GM12878 (cell line): ENCODE data around the gene DDX19B. TPM values are rescaled to one million over a fixed set of nuclear protein-coding genes. Genes with fewer than 3 reads are reported as not detected.

ENCODE experiments used
- ATAC-seq: fragments of 200-7000 bp; cut with Tn5 transposase; 3 replicates; pipeline ENCODE4 v1.9.1; 2020; ENCODE audit warnings: mild to moderate bottlenecking, moderate library complexity
- BruUV-seq: library from RNA; stranded (reverse); fragments of 400-500 nt; replicated peaks from 2 replicates; lab custom pipeline; 2021; lab: Mats Ljungman, UMichigan
- CTCF ChIA-PET: fragments of 300-600 bp; sonication (Branson Sonifier 250); formaldehyde crosslinking; extraction: SDS; loops from one replicate; lab custom pipeline; 2021; ENCODE audit warnings: inconsistent platforms; lab: Yijun Ruan, JAX
- POLR2A ChIA-PET: fragments of 350-600 bp; formaldehyde crosslinking; extraction: SDS; loops from one replicate; lab custom pipeline; 2021; ENCODE audit warnings: inconsistent platforms; lab: Charles Lee
- RAD21 ChIA-PET: fragments of 300-600 bp; sonication (Branson Sonifier 250); formaldehyde crosslinking; loops from one replicate; lab custom pipeline; 2023; ENCODE audit warnings: antibody characterized with exemption; ENCODE audit not compliant: unreplicated experiment; lab: Charles Lee
- SMC1A ChIA-PET: fragments of 300-600 bp; sonication (Branson Sonifier 250); formaldehyde crosslinking; loops from one replicate; lab custom pipeline; 2023; ENCODE audit not compliant: unreplicated experiment, uncharacterized antibody; lab: Charles Lee
- DNase-seq: peaks from one replicate; pipeline ENCODE4 v3.0.0-alpha.2; 2011; ENCODE audit warnings: low read depth, low spot score
- FAIRE-seq: peaks from 3 replicates; lab custom pipeline; 2011; peaks lifted over from hg19 to GRCh38; lab: Jason Lieb, UNC
- H2AFZ ChIP-seq: 2 replicates; pipeline ENCODE4 v1.6.0; 2011; ENCODE audit warnings: low read depth, low read length, control low read depth; ENCODE audit not compliant: control insufficient read depth
- H3K27ac ChIP-seq: 2 replicates; pipeline ENCODE4 v1.5.1; 2011; ENCODE audit warnings: control low read depth; ENCODE audit not compliant: control insufficient read depth, insufficient read depth
- H3K27me3 ChIP-seq, 2 experiments: replicated peaks in 1 of 2; 2 replicates each; pipeline versions ENCODE4 v1.6.0 to v1.6.1; 2011; ENCODE audit warnings: low read length in 1 of 2; ENCODE audit not compliant: control insufficient read depth in 2 of 2, insufficient read depth in 2 of 2
- H3K36me3 ChIP-seq, 2 experiments: 2 replicates each; pipeline ENCODE4 v1.5.1; 2011; ENCODE audit warnings: low read length in 1 of 2; ENCODE audit not compliant: control insufficient read depth in 2 of 2, insufficient read depth in 2 of 2
- H3K4me1 ChIP-seq: 2 replicates; pipeline ENCODE4 v1.6.1; 2011; ENCODE audit warnings: mild to moderate bottlenecking, low read length, moderate library complexity, mixed read lengths; ENCODE audit not compliant: control insufficient read depth, insufficient read depth
- H3K4me2 ChIP-seq: 2 replicates; pipeline ENCODE4 v1.6.0; 2011; ENCODE audit warnings: control low read depth; ENCODE audit not compliant: control insufficient read depth, insufficient read depth
- H3K4me3 ChIP-seq: fragments of 200-600 bp; sonication (generic); 2 replicates; pipeline ENCODE4 v1.5.1; 2016
- H3K79me2 ChIP-seq: 2 replicates; pipeline ENCODE4 v1.6.0; 2011; ENCODE audit warnings: low read length; ENCODE audit not compliant: control insufficient read depth, insufficient read depth
- H3K9ac ChIP-seq: 2 replicates; pipeline ENCODE4 v1.8.0; 2011; ENCODE audit warnings: low read length, control low read depth, mixed read lengths; ENCODE audit not compliant: control insufficient read depth, insufficient read depth
- H3K9me3 ChIP-seq: replicated peaks from 3 replicates; pipeline ENCODE4 v1.5.1; 2011; ENCODE audit warnings: mild to moderate bottlenecking, low read length; ENCODE audit not compliant: control insufficient read depth, insufficient read depth
- H4K20me1 ChIP-seq: 2 replicates; pipeline ENCODE4 v1.6.0; 2011; ENCODE audit not compliant: control insufficient read depth, insufficient read depth
- CBFB ChIP-seq: IDR thresholded peaks from 2 replicates; pipeline ENCODE4 v1.6.1; 2016; ENCODE audit warnings: antibody characterized with exemption, low read depth
- E4F1 ChIP-seq: fragments of 450-650 bp; IDR thresholded peaks from 2 replicates; pipeline ENCODE4 v1.6.1; 2018; ENCODE audit warnings: borderline replicate concordance, mild to moderate bottlenecking; ENCODE audit not compliant: partially characterized antibody
- FOS ChIP-seq: IDR thresholded peaks from 3 replicates; pipeline ENCODE4 v1.6.1; 2011; ENCODE audit warnings: borderline replicate concordance; ENCODE audit not compliant: insufficient read length; ENCODE audit errors: extremely low read depth
- LARP7 ChIP-seq: fragments of 450-650 bp; IDR thresholded peaks from 2 replicates; pipeline ENCODE4 v1.6.1; 2017; ENCODE audit warnings: mild to moderate bottlenecking
- POLR2A ChIP-seq: IDR thresholded peaks from 2 replicates; pipeline ENCODE4 v1.6.1; 2011; ENCODE audit warnings: low read depth, mild to moderate bottlenecking, low read length
- PRDM15 ChIP-seq: fragments of 450-650 bp; formaldehyde crosslinking; IDR thresholded peaks from 2 replicates; pipeline ENCODE4 v1.4.0; 2020; ENCODE audit warnings: mild to moderate bottlenecking, moderate library complexity
- RELA ChIP-seq: fragments of 450-650 bp; IDR thresholded peaks from 2 replicates; pipeline ENCODE4 v1.8.0; 2014; ENCODE audit warnings: borderline replicate concordance; ENCODE audit not compliant: partially characterized antibody
- SMARCA5 ChIP-seq: fragments of 450-650 bp; IDR thresholded peaks from 2 replicates; pipeline ENCODE4 v1.6.1; 2017; ENCODE audit warnings: mild to moderate bottlenecking
- SP1 ChIP-seq: IDR thresholded peaks from one replicate; pipeline ENCODE4 v1.6.1; 2011; ENCODE audit warnings: low read depth, low read length
- TARDBP ChIP-seq: IDR thresholded peaks from 2 replicates; pipeline ENCODE4 v1.6.1; 2016; ENCODE audit warnings: borderline replicate concordance
- ZBTB40 ChIP-seq: fragments of 450-650 bp; IDR thresholded peaks from 2 replicates; pipeline ENCODE4 v1.6.1; 2016; ENCODE audit warnings: mild to moderate bottlenecking, moderate library complexity, borderline replicate concordance
- WGBS: methylation state at CpG from one replicate; pipeline ENCODE4 v1.1.6; 2016; ENCODE audit warnings: low lambda C conversion rate; ENCODE audit not compliant: insufficient replicate concordance, insufficient coverage; ENCODE audit errors: missing lambda C conversion rate; 5-methylcytosine and 5-hydroxymethylcytosine counted together
- in situ Hi-C: fragments of 300-500 bp; cut with MboI; formaldehyde crosslinking; loops from 9 replicates; pipeline ENCODE4 v1.14.3; 2018; ENCODE audit warnings: mixed read lengths
- intact Hi-C: fragments of 100-400 bp; cut with micrococcal nuclease; formaldehyde crosslinking; loops from one replicate; pipeline ENCODE4 v1.14.2; 2022; ENCODE audit not compliant: unreplicated experiment
- polyA plus RNA-seq, 11 experiments: library from polyadenylated mRNA; depleted of rRNA in 4 of 11; unstranded in 6 of 11; stranded (reverse) in 5 of 11; fragments of >200 nt; fragmentation: Nextera tagmentation in 4 of 11; fragmentation: Illumina TruSeq in 1 of 11; extraction: Ambion mirVana in 4 of 11; extraction: Trizol in 1 of 11; gene quantifications; 1 replicate in 1 of 11; 2 replicates in 10 of 11; pipeline versions ENCODE4 v1.2.1 to v1.2.3, GENCODE V29; 2011 to 2016; ENCODE audit warnings: inconsistent platforms in 2 of 11, missing spikeins in 2 of 11, low read depth in 1 of 11
- total RNA-seq, 4 experiments: library from RNA; depleted of rRNA in 3 of 4; stranded (reverse); fragments of >200 nt in 3 of 4; fragmentation: Illumina TruSeq in 1 of 4; extraction: Trizol in 1 of 4; gene quantifications; 2 replicates each; pipeline versions ENCODE4 v1.2.1 to v1.2.3, GENCODE V29; 2013 to 2021

The DDX19B gene
- total and polyA plus RNA-seq, 10 of the 15 experiments (the other 5 are each of a cell fraction or from before 2014, with no cell fraction given), result 14.1 to 69.1 (median 42.5) TPM

- no peaks in the 10 kb centered on the region for H3K9me3 ChIP-seq
- H3K9ac ChIP-seq, result peak within 1 kb of the TSS; percentile 92
- H3K36me3 ChIP-seq, result peaks cover 0 to 11% of the 10 kb centered on the region in 2 experiments; a peak in 2 of 4 replicates
- H3K27me3 ChIP-seq, result no peaks in the 10 kb centered on the region
- ATAC-seq, result peak; percentile 99
- ChIA-PET SMC1A (interaction anchor here (0.9 to 2.4 kb wide), 4 partner anchors 9 to 91 kb away, joined by 3 to 17 read pairs (median 5); partner anchors contain the start of genes DDX19A and DDX19B), POLR2A (interaction anchor here (0.6 to 4.3 kb wide), 5 partner anchors 9 to 200 kb away, joined by 4 to 28 read pairs (median 6); partner anchors contain the start of genes DDX19A and DDX19B), RAD21 (interaction anchor here (1.2 to 1.7 kb wide), 3 partner anchors 10 to 23 kb away, joined by 3 to 6 read pairs (median 4); no protein-coding TSS in a partner anchor), CTCF (interaction anchor here (0.9 to 2.4 kb wide), 3 partner anchors 9 to 57 kb away, joined by 4 to 10 read pairs (median 9); partner anchors contain the start of genes DDX19A and DDX19B)
- peak within 1 kb of the TSS; percentile 96 for H2AFZ ChIP-seq
- under 1% methylated on average over 49 of the region's 53 CpGs for WGBS
- no TSS peak for BruUV-seq
- no peaks in the 10 kb centered on the region for H4K20me1 ChIP-seq
- H3K4me1 ChIP-seq, result peaks cover 7% of the 10 kb centered on the region
- FAIRE-seq, result peak; percentile 94
- intact Hi-C loops (loop anchor here (2.0 to 5.0 kb wide), 2 partner anchors 57 to 233 kb away; partner anchors contain the start of genes COG4, DDX19A and SF3B3), in situ Hi-C loops (no loop called here)
- peaks cover 36% of the 10 kb centered on the region for H3K79me2 ChIP-seq
- peak; percentile 98 for DNase-seq
- H3K4me3 ChIP-seq, result peak within 1 kb of the TSS; percentile 100
- H3K27ac ChIP-seq, result peak within 1 kb of the TSS; percentile 89
- peak within 1 kb of the TSS; percentile 74 for H3K4me2 ChIP-seq
- peak; percentile 82; the same call in 1 of the 2 replicates for TF ChIP-seq LARP7
- TF ChIP-seq RELA, result no peak
- TF ChIP-seq PRDM15, result no peak
- no peak for TF ChIP-seq TARDBP
- peak; percentile 26; the same call in 1 of the 2 replicates for TF ChIP-seq ZBTB40
- TF ChIP-seq E4F1, result no peak
- peak; percentile 89 for TF ChIP-seq FOS
- peak; percentile 12; the same call in 1 of the 2 replicates for TF ChIP-seq SMARCA5
- TF ChIP-seq POLR2A, result peak; percentile 97
- TF ChIP-seq CBFB, result peak; percentile 86
- peak; percentile 99 for TF ChIP-seq SP1
Observed at GRCh38 chr16:70289229-70290094, 9.5 kb upstream of the DDX19B start, which contains the start of gene AARS1. TSS of gene AARS1 (minus strand) at chr16:70289506. CDS start at chr16:70282763, 6,743 bp downstream.
